GM12878 (cell line): ENCODE results near the gene ANKRD11. TPM values are rescaled to one million over a fixed set of nuclear protein-coding genes. Genes with fewer than 3 reads are reported as not detected.

Experiments
- ATAC-seq: fragments of 200-7000 bp; cut with Tn5 transposase; 3 replicates; pipeline ENCODE4 v1.9.1; 2020; ENCODE audit warnings: mild to moderate bottlenecking, moderate library complexity
- BruUV-seq: library from RNA; stranded (reverse); fragments of 400-500 nt; replicated peaks from 2 replicates; lab custom pipeline; 2021; lab: Mats Ljungman, UMichigan
- CTCF ChIA-PET: fragments of 300-600 bp; sonication (Branson Sonifier 250); formaldehyde crosslinking; extraction: SDS; loops from one replicate; lab custom pipeline; 2021; ENCODE audit warnings: inconsistent platforms; lab: Yijun Ruan, JAX
- POLR2A ChIA-PET: fragments of 350-600 bp; formaldehyde crosslinking; extraction: SDS; loops from one replicate; lab custom pipeline; 2021; ENCODE audit warnings: inconsistent platforms; lab: Charles Lee
- RAD21 ChIA-PET: fragments of 300-600 bp; sonication (Branson Sonifier 250); formaldehyde crosslinking; loops from one replicate; lab custom pipeline; 2023; ENCODE audit warnings: antibody characterized with exemption; ENCODE audit not compliant: unreplicated experiment; lab: Charles Lee
- SMC1A ChIA-PET: fragments of 300-600 bp; sonication (Branson Sonifier 250); formaldehyde crosslinking; loops from one replicate; lab custom pipeline; 2023; ENCODE audit not compliant: unreplicated experiment, uncharacterized antibody; lab: Charles Lee
- DNase-seq: peaks from one replicate; pipeline ENCODE4 v3.0.0-alpha.2; 2011; ENCODE audit warnings: low read depth, low spot score
- FAIRE-seq: peaks from 3 replicates; lab custom pipeline; 2011; peaks lifted over from hg19 to GRCh38; lab: Jason Lieb, UNC
- H2AFZ ChIP-seq: 2 replicates; pipeline ENCODE4 v1.6.0; 2011; ENCODE audit warnings: low read depth, low read length, control low read depth; ENCODE audit not compliant: control insufficient read depth
- H3K27ac ChIP-seq: 2 replicates; pipeline ENCODE4 v1.5.1; 2011; ENCODE audit warnings: control low read depth; ENCODE audit not compliant: control insufficient read depth, insufficient read depth
- H3K27me3 ChIP-seq, 2 experiments: replicated peaks in 1 of 2; 2 replicates each; pipeline versions ENCODE4 v1.6.0 to v1.6.1; 2011; ENCODE audit warnings: low read length in 1 of 2; ENCODE audit not compliant: control insufficient read depth in 2 of 2, insufficient read depth in 2 of 2
- H3K36me3 ChIP-seq, 2 experiments: 2 replicates each; pipeline ENCODE4 v1.5.1; 2011; ENCODE audit warnings: low read length in 1 of 2; ENCODE audit not compliant: control insufficient read depth in 2 of 2, insufficient read depth in 2 of 2
- H3K4me1 ChIP-seq: 2 replicates; pipeline ENCODE4 v1.6.1; 2011; ENCODE audit warnings: mild to moderate bottlenecking, low read length, moderate library complexity, mixed read lengths; ENCODE audit not compliant: control insufficient read depth, insufficient read depth
- H3K4me2 ChIP-seq: 2 replicates; pipeline ENCODE4 v1.6.0; 2011; ENCODE audit warnings: control low read depth; ENCODE audit not compliant: control insufficient read depth, insufficient read depth
- H3K4me3 ChIP-seq: fragments of 200-600 bp; sonication (generic); 2 replicates; pipeline ENCODE4 v1.5.1; 2016
- H3K79me2 ChIP-seq: 2 replicates; pipeline ENCODE4 v1.6.0; 2011; ENCODE audit warnings: low read length; ENCODE audit not compliant: control insufficient read depth, insufficient read depth
- H3K9ac ChIP-seq: 2 replicates; pipeline ENCODE4 v1.8.0; 2011; ENCODE audit warnings: low read length, control low read depth, mixed read lengths; ENCODE audit not compliant: control insufficient read depth, insufficient read depth
- H3K9me3 ChIP-seq: replicated peaks from 3 replicates; pipeline ENCODE4 v1.5.1; 2011; ENCODE audit warnings: mild to moderate bottlenecking, low read length; ENCODE audit not compliant: control insufficient read depth, insufficient read depth
- H4K20me1 ChIP-seq: 2 replicates; pipeline ENCODE4 v1.6.0; 2011; ENCODE audit not compliant: control insufficient read depth, insufficient read depth
- CTCF ChIP-seq, 3 experiments: IDR thresholded peaks in 2 of 3; conservative IDR thresholded peaks in 1 of 3; 2 replicates each; pipeline ENCODE4 v1.5.1; 2011; ENCODE audit warnings: low read depth in 3 of 3, low read length in 3 of 3, mild to moderate bottlenecking in 3 of 3, control low read depth in 2 of 3, moderate library complexity in 2 of 3, inconsistent platforms in 1 of 3, mixed read lengths in 1 of 3; ENCODE audit not compliant: control insufficient read depth in 2 of 3, insufficient read depth in 1 of 3; ENCODE audit errors: extremely low read depth in 1 of 3
- NFXL1 ChIP-seq: fragments of 450-650 bp; IDR thresholded peaks from 2 replicates; pipeline ENCODE4 v1.6.1; 2017; ENCODE audit warnings: antibody characterized with exemption, mild to moderate bottlenecking, borderline replicate concordance
- WGBS: methylation state at CpG from one replicate; pipeline ENCODE4 v1.1.6; 2016; ENCODE audit warnings: low lambda C conversion rate; ENCODE audit not compliant: insufficient replicate concordance, insufficient coverage; ENCODE audit errors: missing lambda C conversion rate; 5-methylcytosine and 5-hydroxymethylcytosine counted together
- in situ Hi-C: fragments of 300-500 bp; cut with MboI; formaldehyde crosslinking; loops from 9 replicates; pipeline ENCODE4 v1.14.3; 2018; ENCODE audit warnings: mixed read lengths
- intact Hi-C: fragments of 100-400 bp; cut with micrococcal nuclease; formaldehyde crosslinking; loops from one replicate; pipeline ENCODE4 v1.14.2; 2022; ENCODE audit not compliant: unreplicated experiment
- polyA plus RNA-seq, 11 experiments: library from polyadenylated mRNA; depleted of rRNA in 4 of 11; unstranded in 6 of 11; stranded (reverse) in 5 of 11; fragments of >200 nt; fragmentation: Nextera tagmentation in 4 of 11; fragmentation: Illumina TruSeq in 1 of 11; extraction: Ambion mirVana in 4 of 11; extraction: Trizol in 1 of 11; gene quantifications; 1 replicate in 1 of 11; 2 replicates in 10 of 11; pipeline versions ENCODE4 v1.2.1 to v1.2.3, GENCODE V29; 2011 to 2016; ENCODE audit warnings: inconsistent platforms in 2 of 11, missing spikeins in 2 of 11, low read depth in 1 of 11
- total RNA-seq, 4 experiments: library from RNA; depleted of rRNA in 3 of 4; stranded (reverse); fragments of >200 nt in 3 of 4; fragmentation: Illumina TruSeq in 1 of 4; extraction: Trizol in 1 of 4; gene quantifications; 2 replicates each; pipeline versions ENCODE4 v1.2.1 to v1.2.3, GENCODE V29; 2013 to 2021

ANKRD11 gene
- total and polyA plus RNA-seq, 10 of the 15 experiments (the other 5 are each of a cell fraction or from before 2014, with no cell fraction given) = 5.1 to 103 (median 27.4) TPM

- H4K20me1 ChIP-seq = peaks cover 7% of the 10 kb centered on the region
- intact Hi-C loops = no loop called here
- SMC1A ChIA-PET = no interaction called here
- in situ Hi-C loops = no loop called here
- no peak for ATAC-seq
- TF ChIP-seq CTCF (IDR thresholded peaks at IDR 0.05 in 2 of 3, conservative IDR thresholded peaks at IDR 0.05 in 1 of 3; ENCODE audit: control insufficient read depth in 2 of 3, extremely low read depth in 1 of 3, insufficient read depth in 1 of 3, low read depth in 3 of 3, low read length in 3 of 3) (0 out of 6 replicates have a peak, but pooled peaks of 1 of the 3 experiments have one; percentile 6), NFXL1 (no peak)
- TF ChIP-seq, all 136 proteins: peak for 1
- no peak overlapping the region for H3K4me3 ChIP-seq
- no peaks in the 10 kb centered on the region; the same call in none of the 2 replicates for H3K79me2 ChIP-seq
- WGBS = 93% methylated on average over 14 of the region's 28 CpGs
- no peak for FAIRE-seq
- no peak overlapping the region for H3K4me2 ChIP-seq
- no peaks in the 10 kb centered on the region for H3K4me1 ChIP-seq
- ChIA-PET CTCF (interaction anchor here (1.0 kb wide), 1 partner anchor 217 kb away, joined by 3 read pairs; no protein-coding TSS in a partner anchor), POLR2A (no interaction called here), RAD21 (no interaction called here)
- no peaks in the 10 kb centered on the region for H3K27me3 ChIP-seq
- H3K9ac ChIP-seq = no peak overlapping the region
- BruUV-seq = no TSS peak
- peaks cover 6 to 25% of the 10 kb centered on the region in 2 experiments; a peak in 3 of 4 replicates for H3K36me3 ChIP-seq
- no peak overlapping the region for H3K27ac ChIP-seq
- H2AFZ ChIP-seq = no peak overlapping the region
- no peak for DNase-seq
- no peaks in the 10 kb centered on the region for H3K9me3 ChIP-seq
These were observed 196.9 kb downstream of the ANKRD11 start for GRCh38 chr16:89293276-89294143.
